Heart right ventricle (tissue), 16 donors: ENCODE results near the gene CLIC4. TPM values are rescaled to one million over a fixed set of nuclear protein-coding genes. Genes with fewer than 3 reads are reported as not detected.
"Not testable (repeated sequence)": the region's sequence is repeated elsewhere in the genome, so short reads cannot be mapped to it uniquely, and the experiment has no call there.

Source experiments
- ATAC-seq, 8 donors: fragments of 200-7000 bp; cut with Tn5 transposase; one replicate each; pipeline ENCODE4 v1.9.1; 2020; ENCODE audit warnings: mild to moderate bottlenecking in 8 of 8, moderate library complexity in 8 of 8, moderate number of reproducible peaks in 1 of 8
- DNase-seq, 2 donors: peaks; one replicate each; pipeline ENCODE4 v3.0.0-alpha.2; 2020
- H3K27ac ChIP-seq, 10 donors: fragments of 200-600 bp; sonication (generic) in 2 of 10; one replicate each; pipeline versions ENCODE4 v1.5.0 to v1.8.0; 2020 to 2022; ENCODE audit warnings: mild to moderate bottlenecking in 3 of 10
- H3K27me3 ChIP-seq, 7 donors: fragments of 200-600 bp; one replicate each; pipeline ENCODE4 v1.8.0; 2021 to 2022; ENCODE audit warnings: mild to moderate bottlenecking in 2 of 7
- H3K36me3 ChIP-seq, 9 donors: fragments of 200-600 bp; sonication (generic) in 1 of 9; one replicate each; pipeline versions ENCODE4 v1.5.0 to v1.8.0; 2020 to 2022; ENCODE audit warnings: mild to moderate bottlenecking in 2 of 9
- H3K4me1 ChIP-seq, 9 donors: fragments of 200-600 bp; sonication (generic) in 1 of 9; one replicate each; pipeline versions ENCODE4 v1.5.0 to v1.8.0; 2020 to 2022; ENCODE audit warnings: mild to moderate bottlenecking in 4 of 9
- H3K4me3 ChIP-seq, 10 donors: fragments of 200-600 bp; sonication (generic) in 2 of 10; one replicate each; pipeline versions ENCODE4 v1.5.0 to v1.8.0; 2020 to 2022; ENCODE audit warnings: mild to moderate bottlenecking in 7 of 10, moderate library complexity in 2 of 10
- H3K9me3 ChIP-seq, 11 donors: fragments of 200-600 bp in 10 of 11; sonication (generic) in 2 of 11; one replicate each; pipeline versions ENCODE4 v1.5.0 to v1.8.0; 2013 to 2022; ENCODE audit warnings: mild to moderate bottlenecking in 2 of 11, control low read depth in 1 of 11, moderate library complexity in 1 of 11
- WGBS, 2 donors: extraction: QIAGEN DNeasy Blood & Tissue Kit; methylation state at CpG; one replicate each; pipeline ENCODE4 v1.1.7; 2013; ENCODE audit warnings: inconsistent platforms in 1 of 2; 5-methylcytosine and 5-hydroxymethylcytosine counted together
- intact Hi-C, 10 donors: fragments of 100-400 bp; cut with DNase I; formaldehyde crosslinking; loops; one replicate each; pipeline versions ENCODE4 v1.11.1 to v1.14.2; 2022
- polyA plus RNA-seq, 2 donors: library from polyadenylated mRNA; stranded (reverse); fragments of 200-250 nt; gene quantifications; one replicate each; pipeline ENCODE4 v1.2.3, GENCODE V29; 2013
- total RNA-seq, 10 donors: library from RNA; stranded (reverse); fragmentation: NEBNext Ultra II Directional in 3 of 10; extraction: Animal tissue kit (Norgen Biotek cat#: 25700) in 3 of 10; gene quantifications; one replicate each; pipeline versions ENCODE4 v1.2.1 to v1.2.4, GENCODE V29; 2021 to 2023
- TF ChIP-seq, protein P1 (sequence below), 9 donors: fragments of 200-600 bp; sonication (generic) in 2 of 9; IDR thresholded peaks; one replicate each; pipeline versions ENCODE4 v1.5.0 to v1.8.0; 2021 to 2022; ENCODE audit warnings: antibody characterized with exemption in 9 of 9, mild to moderate bottlenecking in 5 of 9, moderate library complexity in 1 of 9
- donor health status: Arrhythmogenic right ventricular cardiomyopathy.
- donor health status: ischemic (EF 13 %, LVEDD 7.1; RV severe dilation, severe dysfunction).
- donor health status: healthy with polysubstance abuse.
- donor health status: DM: no; HTN: yes; CAD: no.
- donor health status: DM: no; HTN: no; CAD: no.
- donor health status: ischemic (EF 25% LVEDD 6.9; RV normal size, moderate dysfunction).
- donor health status: ischemic (EF 25% LVEDD 5.7; RV mildly dilated, moderate dysfunction).
- donor health status: healthy.
- donor health status: DM: yes; HTN: yes; CAD: no.
- donor health status: Ischemic cardiomyopathy.
- donor health status: ischemic (EF 35%, LVEDD 5.7; RV mildly dilated, moderate dysfunction).
- donor health status: nonischemic (EF 11% LVEDD 7.7; RV severe dilation, severe dysfunction).
- donor health status: DM: yes; HTN: yes; CAD: no.
- donor health status: PGD.
- donor health status: ischemic (EF 29% LVEDD 5.4; RV normal size, mild dysfunction).
- donor health status: nonischemic (EF 23%, LVEDD 6.1; RV moderate dilation, normal function).

CLIC4 gene
- total and polyA plus RNA-seq, 12 donors, result 90.8 to 511 (median 336) TPM

DNA sequence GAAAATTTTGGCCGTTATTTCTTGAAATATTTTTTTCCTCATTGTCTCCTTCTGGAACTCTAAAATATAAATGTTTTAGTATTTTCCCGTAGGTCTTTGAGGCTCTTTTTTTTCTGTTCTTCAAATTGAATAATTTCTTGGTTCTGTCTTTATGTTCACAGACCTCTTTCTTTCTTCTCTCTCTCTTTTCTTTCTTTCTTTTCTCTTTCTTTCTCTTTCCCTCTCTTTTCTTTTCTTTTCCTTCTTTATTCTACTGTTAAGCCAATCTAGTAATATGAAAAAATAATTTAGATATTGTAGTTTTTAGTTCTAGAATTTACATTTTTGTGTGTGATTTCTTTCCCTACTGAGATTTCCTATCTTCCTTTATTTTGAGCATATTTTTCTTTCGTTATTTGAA lies 30.1 kb downstream of the CLIC4 start:
- H3K27ac ChIP-seq, result peak overlapping the region in 3 of 10 donors; percentile 10 to 50 (median 26)
- WGBS, 2 donors, result 86 to 88% methylated on average over 3 of the region's 3 CpGs

GRCh38 chr1:24775916-24776315 lies 30.7 kb downstream of the CLIC4 start:
- H3K27ac ChIP-seq, result peak overlapping the region in 4 of 10 donors; percentile 10 to 50 (median 28)
- H3K36me3 ChIP-seq, result peaks cover 0 to 13% (median 0%) of the 10 kb centered on the region in 9 donors
- 81 to 85% methylated on average over 3 of the region's 3 CpGs for WGBS, 2 donors
- intact Hi-C loops, result no loop called here
- no peak overlapping the region for H3K4me3 ChIP-seq
- peaks cover 4 to 81% (median 61%) of the 10 kb centered on the region in 9 donors for H3K4me1 ChIP-seq
- no peaks in the 10 kb centered on the region for H3K27me3 ChIP-seq
- TF ChIP-seq, protein P1, sequence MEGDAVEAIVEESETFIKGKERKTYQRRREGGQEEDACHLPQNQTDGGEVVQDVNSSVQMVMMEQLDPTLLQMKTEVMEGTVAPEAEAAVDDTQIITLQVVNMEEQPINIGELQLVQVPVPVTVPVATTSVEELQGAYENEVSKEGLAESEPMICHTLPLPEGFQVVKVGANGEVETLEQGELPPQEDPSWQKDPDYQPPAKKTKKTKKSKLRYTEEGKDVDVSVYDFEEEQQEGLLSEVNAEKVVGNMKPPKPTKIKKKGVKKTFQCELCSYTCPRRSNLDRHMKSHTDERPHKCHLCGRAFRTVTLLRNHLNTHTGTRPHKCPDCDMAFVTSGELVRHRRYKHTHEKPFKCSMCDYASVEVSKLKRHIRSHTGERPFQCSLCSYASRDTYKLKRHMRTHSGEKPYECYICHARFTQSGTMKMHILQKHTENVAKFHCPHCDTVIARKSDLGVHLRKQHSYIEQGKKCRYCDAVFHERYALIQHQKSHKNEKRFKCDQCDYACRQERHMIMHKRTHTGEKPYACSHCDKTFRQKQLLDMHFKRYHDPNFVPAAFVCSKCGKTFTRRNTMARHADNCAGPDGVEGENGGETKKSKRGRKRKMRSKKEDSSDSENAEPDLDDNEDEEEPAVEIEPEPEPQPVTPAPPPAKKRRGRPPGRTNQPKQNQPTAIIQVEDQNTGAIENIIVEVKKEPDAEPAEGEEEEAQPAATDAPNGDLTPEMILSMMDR (IDR thresholded peaks at IDR 0.05), result no peak
- no peaks in the 10 kb centered on the region for H3K9me3 ChIP-seq
- no peak for DNase-seq
- ATAC-seq, result no peak

More for the DNA sequence above, 30.1 kb downstream of the CLIC4 start:
- ATAC-seq (no peak), DNase-seq (no peak)
- Histone ChIP-seq H3K4me1 (peaks cover 7 to 81% (median 66%) of the 10 kb centered on the region in 9 donors), H3K4me3 (no peak overlapping the region), H3K9me3 (no peaks in the 10 kb centered on the region), H3K27me3 (no peaks in the 10 kb centered on the region), H3K36me3 (peaks cover 0 to 13% (median 0%) of the 10 kb centered on the region in 9 donors)
- TF ChIP-seq, protein P1 (IDR thresholded peaks at IDR 0.05), result no peak
- intact Hi-C loops, result no loop called here

DNA sequence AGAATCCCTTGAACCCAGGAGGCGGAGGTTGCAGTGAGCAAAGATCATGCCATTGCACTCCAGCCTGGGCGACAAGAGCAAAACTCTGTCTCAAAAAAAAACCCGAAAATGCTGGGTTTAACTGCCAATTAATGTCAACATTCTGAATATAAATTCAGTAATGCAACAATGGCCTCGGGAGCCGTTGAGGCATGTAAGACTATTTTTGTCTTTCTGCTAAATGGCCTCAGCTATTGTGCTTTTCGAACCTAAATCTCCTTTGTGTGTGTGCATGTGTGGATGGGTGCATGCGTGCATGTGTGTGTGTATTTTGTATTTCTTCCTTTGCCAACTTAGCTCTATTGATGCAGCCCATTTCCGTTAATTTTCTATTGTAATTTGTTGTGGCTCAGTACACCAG lies 31.6 kb downstream of the CLIC4 start:
- TF ChIP-seq, protein P1 (IDR thresholded peaks at IDR 0.05), result no peak
- Histone ChIP-seq H3K4me1 (peaks cover 0 to 72% (median 54%) of the 10 kb centered on the region in 9 donors), H3K9me3 (no peaks in the 10 kb centered on the region), H3K27ac (peak overlapping the region in 5 of 10 donors; percentile 26 to 50 (median 31)), H3K36me3 (peaks cover 0 to 13% (median 0%) of the 10 kb centered on the region in 9 donors), H3K27me3 (no peaks in the 10 kb centered on the region), H3K4me3 (no peak overlapping the region)
- intact Hi-C loops, result no loop called here
- WGBS, 2 donors, result 67 to 72% methylated on average over 8 of the region's 8 CpGs
- DNase-seq, result no peak
- ATAC-seq, result peak in 5 of 8 donors; percentile 17 to 49 (median 45)

- H3K4me1 ChIP-seq, result peaks cover 0 to 61% (median 51%) of the 10 kb centered on the region in 9 donors
- WGBS, 2 donors, result 86 to 91% methylated on average over 2 of the region's 2 CpGs
Measured at GRCh38 chr1:24778141-24778540, 32.9 kb downstream of the CLIC4 start.

GRCh38 chr1:24779199-24779598 lies 34.0 kb downstream of the CLIC4 start:
- intact Hi-C loops, H3K36me3 ChIP-seq, H3K27me3 ChIP-seq, H3K9me3 ChIP-seq, ATAC-seq, DNase-seq, H3K4me3 ChIP-seq: not testable (repeated sequence)
- peaks cover 0 to 68% (median 57%) of the 10 kb centered on the region in 9 donors for H3K4me1 ChIP-seq
- H3K27ac ChIP-seq, result peak overlapping the region in 1 of 10 donors; percentile 9
- WGBS, 2 donors, result 90 to 93% methylated on average over 8 of the region's 8 CpGs

More at GRCh38 chr1:24778141-24778540, 32.9 kb downstream of the CLIC4 start:
- DNase-seq (no peak), ATAC-seq (no peak)
- Histone ChIP-seq H3K27ac (no peak overlapping the region), H3K36me3 (peaks cover 0 to 13% (median 0%) of the 10 kb centered on the region in 9 donors), H3K27me3 (no peaks in the 10 kb centered on the region), H3K4me3 (no peak overlapping the region), H3K9me3 (no peaks in the 10 kb centered on the region)
- TF ChIP-seq, protein P1 (IDR thresholded peaks at IDR 0.05), result no peak
- intact Hi-C loops, result no loop called here
